Activated T-cell treated with anti-CD3 and anti-CD28 coated beads for 4 hours (primary cell): Measurements from ENCODE around the gene PRKCH.
"Not testable (repeated sequence)": the region's sequence is repeated elsewhere in the genome, so short reads cannot be mapped to it uniquely, and the experiment has no call there.

Experiments used
- DNase-seq: peaks from one replicate; pipeline ENCODE4 v3.0.0-alpha.2; 2020

PRKCH gene

GRCh38 chr14:61460718-61461611 lies 139.6 kb downstream of the PRKCH start:
- DNase-seq = no peak

GRCh38 chr14:61461808-61462275 lies 140.5 kb downstream of the PRKCH start:
- no peak for DNase-seq

- DNase-seq = no peak
These were observed 141.3 kb downstream of the PRKCH start for GRCh38 chr14:61462566-61463193.

- DNase-seq = no peak
These were observed 142.4 kb downstream of the PRKCH start for GRCh38 chr14:61463664-61464285.

GRCh38 chr14:61464539-61465320 lies 143.4 kb downstream of the PRKCH start:
- not testable (repeated sequence) for DNase-seq

- no peak for DNase-seq
These were observed 145.0 kb downstream of the PRKCH start for GRCh38 chr14:61466249-61466904.

GRCh38 chr14:61466905-61467280 lies 145.5 kb downstream of the PRKCH start:
- DNase-seq = no peak

GRCh38 chr14:61467296-61467695 lies 145.9 kb downstream of the PRKCH start:
- DNase-seq = no peak

GRCh38 chr14:61468063-61468825 lies 146.9 kb downstream of the PRKCH start:
- DNase-seq = no peak

- no peak for DNase-seq
These were observed 148.4 kb downstream of the PRKCH start for GRCh38 chr14:61469781-61470180.

- DNase-seq = no peak
These were observed 149.0 kb downstream of the PRKCH start for GRCh38 chr14:61470261-61470960.

- no peak for DNase-seq
These were observed 149.5 kb downstream of the PRKCH start for GRCh38 chr14:61470961-61471293.

GRCh38 chr14:61471297-61472005 lies 150.1 kb downstream of the PRKCH start:
- no peak for DNase-seq

- no peak for DNase-seq
These were observed 150.8 kb downstream of the PRKCH start for GRCh38 chr14:61472011-61472672.

- peak; percentile 45 for DNase-seq
These were observed 151.5 kb downstream of the PRKCH start for GRCh38 chr14:61472801-61473376.

GRCh38 chr14:61474015-61474414 lies 152.6 kb downstream of the PRKCH start:
- DNase-seq = no peak

- DNase-seq = no peak
These were observed 153.3 kb downstream of the PRKCH start for GRCh38 chr14:61474701-61475100.

GRCh38 chr14:61475316-61475715 lies 153.9 kb downstream of the PRKCH start:
- DNase-seq = no peak

- DNase-seq = no peak
These were observed 154.8 kb downstream of the PRKCH start for GRCh38 chr14:61476105-61476753.
